CD4-positive, alpha-beta T cell treated with Interleukin-15 for 1 hour (primary cell): ENCODE measurements around the gene DHCR24.

Source experiments
- DNase-seq: peaks from one replicate; pipeline ENCODE4 v3.0.0-alpha.2; 2020

The DHCR24 gene

DNA sequence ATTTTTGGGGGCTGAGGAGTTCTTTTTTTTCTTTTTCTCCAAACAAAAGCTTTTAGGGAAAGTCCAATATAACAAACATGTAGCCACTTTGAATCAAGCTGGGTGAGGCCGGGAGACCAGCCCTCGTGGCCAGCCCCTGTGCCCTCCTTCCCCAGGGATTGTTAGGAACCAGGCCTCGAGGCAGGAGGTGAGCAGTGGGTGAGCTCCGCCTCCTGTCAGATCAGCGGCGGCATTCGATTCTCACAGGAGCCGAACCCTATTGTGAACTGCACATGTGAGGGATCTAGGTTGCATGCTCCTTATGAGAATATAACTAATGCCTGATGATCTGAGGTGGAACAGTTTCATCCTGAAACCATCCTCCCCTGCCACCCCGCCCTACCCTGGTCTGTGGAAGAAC is 44.0 kb downstream of the DHCR24 start:
- no peak for DNase-seq

DNA sequence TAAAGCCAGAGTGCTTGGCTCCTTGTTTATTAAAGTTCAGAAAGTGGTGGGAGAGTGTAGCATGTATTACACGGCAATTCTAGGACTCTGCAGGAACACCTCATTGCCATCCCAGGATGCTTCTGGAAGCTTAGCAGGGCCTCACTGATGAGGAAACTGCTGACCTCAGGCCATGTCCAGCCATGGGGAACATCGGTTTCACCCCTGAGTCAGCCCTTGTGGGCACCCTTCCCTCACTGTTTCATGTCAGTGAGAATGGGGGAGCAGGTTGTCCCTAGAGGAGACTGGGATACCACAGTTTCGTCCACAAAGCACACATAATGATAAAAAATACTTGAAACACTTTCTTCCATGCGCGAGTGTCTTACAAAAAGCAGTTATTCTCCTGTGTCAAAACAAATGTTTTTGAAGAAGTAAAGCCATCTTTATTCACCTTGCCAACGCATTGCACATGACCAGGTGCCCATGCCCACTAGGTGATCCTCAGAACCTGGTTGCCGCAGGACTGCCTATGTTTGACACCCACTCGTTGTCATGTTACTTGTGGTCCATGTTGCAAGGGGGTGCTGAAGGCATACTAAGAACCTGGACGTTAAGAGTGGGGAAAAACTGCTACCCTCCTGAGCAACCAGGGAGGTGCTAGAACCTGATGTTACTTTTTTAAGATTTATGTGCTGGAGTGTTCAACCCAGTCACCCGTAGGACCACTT is 44.6 kb downstream of the DHCR24 start:
- DNase-seq: no peak

DNA sequence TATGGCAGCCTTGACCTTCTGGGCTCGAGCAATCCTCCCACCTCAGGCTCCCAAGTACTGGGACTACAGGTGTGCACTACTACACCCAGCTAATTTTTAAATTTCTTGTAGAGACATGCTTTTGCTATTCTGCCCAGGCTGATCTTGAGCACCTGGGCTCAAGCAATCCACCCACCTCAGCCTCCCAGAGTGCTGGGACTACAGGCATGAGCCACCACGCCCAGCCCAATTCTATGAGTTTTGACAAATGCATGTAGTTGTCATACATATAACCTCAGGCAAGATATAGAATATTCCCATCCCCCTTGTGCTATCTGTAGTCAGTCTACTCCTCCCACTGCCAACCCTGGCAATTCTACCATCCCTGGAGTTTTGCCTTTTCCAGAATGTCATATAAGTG is 47.2 kb downstream of the DHCR24 start:
- DNase-seq: no peak

DNA sequence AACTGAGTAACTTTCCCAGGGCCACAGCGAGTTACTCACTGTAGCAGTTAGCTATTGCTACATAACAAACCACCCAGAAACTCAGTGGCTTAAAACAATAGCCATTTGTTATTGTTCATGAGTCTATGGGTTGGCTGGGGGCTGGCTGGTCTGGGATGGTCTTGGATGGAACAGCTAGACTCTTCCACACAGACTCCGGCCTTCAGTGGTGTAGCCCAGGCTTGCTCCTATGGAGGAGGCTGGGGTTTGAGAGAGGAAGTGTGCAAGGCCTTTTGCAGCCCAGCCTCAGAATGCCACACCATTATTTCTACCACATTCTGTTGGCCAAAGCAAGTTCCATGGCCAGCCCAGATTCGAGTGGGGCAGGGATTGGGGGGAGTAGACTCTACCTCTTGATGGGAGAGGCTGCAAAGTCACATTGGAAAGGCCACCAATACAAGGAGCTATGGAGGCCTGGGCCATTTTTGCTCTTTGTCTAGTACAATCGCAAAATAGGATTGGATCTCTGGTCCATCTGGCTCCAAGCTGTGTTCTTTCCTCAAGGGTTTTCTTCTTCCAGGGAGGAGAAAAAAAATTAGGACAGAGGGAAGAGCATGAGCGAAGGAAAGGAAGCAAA is 48.3 kb downstream of the DHCR24 start:
- DNase-seq: no peak

DNA sequence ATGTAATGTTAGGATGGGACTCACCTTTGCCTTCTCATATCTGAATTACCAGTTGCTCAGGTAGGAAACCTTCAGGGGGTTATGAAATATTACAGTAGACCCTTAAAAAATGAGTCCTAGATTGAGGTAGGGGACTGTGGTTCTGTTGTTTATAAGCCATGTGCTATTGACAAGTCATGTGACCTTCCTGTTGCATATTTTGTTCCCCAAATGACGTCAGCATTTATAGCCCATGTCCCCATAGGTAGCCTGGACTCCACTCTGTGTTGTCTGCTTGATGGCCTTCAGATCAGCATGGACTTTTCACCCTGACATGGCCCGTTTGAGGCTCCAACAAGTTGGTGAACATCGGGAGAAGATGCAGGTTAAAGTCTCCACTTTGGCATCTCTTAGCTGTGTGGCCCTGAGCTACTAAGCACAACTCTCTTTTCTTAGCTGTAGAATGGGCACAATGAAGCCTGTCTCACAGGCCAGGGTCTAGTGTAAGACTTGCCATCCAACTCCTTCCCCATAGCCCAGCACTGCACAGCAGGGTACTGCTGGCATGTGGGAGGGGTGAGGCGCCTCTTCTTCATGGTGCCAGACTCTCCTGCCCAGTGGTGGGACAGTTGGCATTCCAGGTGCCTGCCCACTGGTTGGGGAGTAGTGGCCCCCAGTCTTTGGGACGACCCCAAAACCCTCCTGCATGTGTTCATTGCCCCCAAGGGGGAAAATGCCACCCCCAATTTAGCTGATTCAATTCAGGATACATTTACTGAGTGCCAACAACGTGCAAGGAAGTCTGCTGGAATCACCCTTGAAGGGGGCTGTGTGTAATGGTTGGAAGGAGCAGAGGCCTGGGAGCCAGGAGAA is 49.8 kb downstream of the DHCR24 start:
- DNase-seq: no peak

DNA sequence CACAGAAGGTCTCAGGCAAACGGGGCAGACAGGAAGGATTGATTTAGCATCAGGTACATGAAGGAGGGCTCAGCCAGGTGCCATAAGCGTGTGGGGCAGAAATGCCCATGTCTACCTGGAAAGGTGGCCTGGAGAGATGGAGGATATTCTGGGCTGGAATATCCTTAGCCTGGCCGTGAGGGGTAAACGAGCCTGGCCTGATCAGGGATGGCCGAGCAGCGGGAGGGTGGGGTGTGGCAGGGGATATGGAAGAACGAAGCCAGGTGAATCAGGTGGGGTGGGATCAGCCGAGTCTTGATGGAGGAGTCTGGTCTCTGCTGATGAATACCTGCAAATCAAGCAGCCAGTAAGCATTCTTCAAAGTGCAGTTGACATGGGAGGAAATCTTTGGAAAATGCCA is 50.4 kb downstream of the DHCR24 start:
- DNase-seq: no peak

DNA sequence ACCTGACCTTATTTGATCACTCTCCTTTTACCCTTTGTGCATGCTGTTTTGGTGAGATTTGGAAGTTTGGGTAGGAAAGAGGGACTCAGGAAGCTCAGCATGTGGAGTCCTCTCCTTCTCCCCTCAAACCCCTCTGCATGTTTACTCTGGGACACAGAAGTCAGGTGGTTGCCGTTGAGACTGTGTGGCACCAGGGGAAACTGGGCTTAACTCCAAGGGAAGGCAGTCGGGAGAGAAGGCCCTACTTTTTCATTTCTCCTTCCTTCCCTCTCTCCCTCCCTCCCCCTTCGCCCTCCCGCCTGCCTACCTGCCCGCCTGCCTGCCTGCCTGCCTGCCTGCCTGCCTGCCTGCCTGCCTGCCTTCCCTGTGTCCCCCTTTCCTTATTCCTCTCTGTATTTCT is 51.0 kb downstream of the DHCR24 start:
- no peak for DNase-seq

DNA sequence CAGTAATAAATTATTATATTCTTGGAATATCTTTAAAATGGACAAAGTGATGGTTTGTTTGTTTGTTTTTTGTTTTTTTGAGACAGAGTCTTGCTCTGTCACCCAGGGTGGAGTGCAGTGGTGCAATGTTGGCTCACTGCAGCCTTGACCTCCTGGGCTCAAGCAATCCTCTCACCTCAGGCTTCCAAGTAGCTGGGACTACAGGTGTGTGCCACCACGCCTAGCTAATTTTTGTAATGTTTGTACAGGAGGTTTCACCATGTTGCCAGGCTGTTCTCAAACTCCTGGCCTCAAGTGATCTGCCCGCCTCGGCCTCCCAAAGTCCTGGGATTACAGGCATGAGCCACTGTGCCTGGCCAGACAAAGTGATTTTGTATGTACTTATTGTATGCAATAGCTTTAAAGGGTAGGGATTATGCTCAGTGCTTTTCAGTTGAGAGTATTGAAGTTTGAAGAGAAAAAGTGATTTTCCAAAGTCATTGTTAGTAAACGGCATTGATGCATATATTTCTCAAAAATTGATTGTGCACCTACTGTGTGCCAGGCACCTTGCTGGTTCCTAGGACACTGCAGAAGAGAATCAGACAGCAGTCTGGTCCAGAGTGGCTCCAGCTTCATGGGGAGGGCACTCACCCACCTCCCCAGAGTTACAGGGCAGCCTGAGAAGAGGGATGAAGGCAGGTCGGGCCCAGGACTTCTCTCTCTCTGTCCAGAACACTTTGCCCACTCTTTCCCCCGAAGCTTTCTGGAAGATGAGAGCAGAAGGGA is 51.7 kb downstream of the DHCR24 start:
- DNase-seq: no peak

DNA sequence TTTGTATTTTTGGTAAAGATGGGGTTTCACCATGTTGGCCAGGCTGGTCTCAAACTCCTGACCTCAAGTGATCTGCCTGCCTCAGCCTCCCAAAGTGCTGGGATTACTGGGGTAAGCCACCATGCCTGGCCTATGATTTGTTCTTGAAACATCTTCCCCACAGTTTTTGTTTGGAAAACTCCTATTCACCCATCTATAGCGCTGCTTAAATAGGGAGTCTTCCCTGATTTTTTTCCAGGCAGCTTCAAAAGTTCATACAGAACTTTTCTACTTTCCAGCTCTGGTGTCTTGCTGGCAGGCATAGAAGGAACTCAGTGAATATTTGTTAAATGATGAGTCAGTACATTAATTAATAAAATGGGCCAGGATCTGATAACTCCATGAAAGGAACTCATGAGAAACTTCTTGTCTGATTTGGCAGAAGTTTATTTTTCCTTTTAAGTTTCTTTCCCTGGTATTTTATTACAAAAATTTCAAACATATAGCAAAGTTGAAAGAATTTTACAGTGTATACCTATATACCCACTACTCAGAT is 52.9 kb downstream of the DHCR24 start:
- no peak for DNase-seq

DNA sequence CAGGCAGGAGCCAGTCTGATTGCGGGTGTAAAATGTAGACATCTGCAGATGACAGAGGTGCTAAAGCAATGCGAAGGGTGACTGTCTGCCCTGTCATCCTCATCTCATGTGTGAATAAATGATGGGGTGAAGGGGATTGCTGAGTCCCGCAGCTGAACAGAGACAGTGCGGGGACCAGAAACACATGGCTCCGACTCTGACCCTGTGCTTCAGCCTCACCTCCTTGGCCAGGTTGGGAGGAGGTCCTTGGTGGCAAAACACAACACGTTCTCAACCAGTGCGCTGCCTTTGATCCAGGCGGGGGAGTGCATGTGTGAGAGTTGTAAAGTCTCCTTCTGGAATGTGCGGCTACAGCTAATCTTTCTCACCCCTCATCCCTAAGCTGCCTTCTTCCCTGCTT is 53.9 kb downstream of the DHCR24 start:
- DNase-seq: no peak

DNA sequence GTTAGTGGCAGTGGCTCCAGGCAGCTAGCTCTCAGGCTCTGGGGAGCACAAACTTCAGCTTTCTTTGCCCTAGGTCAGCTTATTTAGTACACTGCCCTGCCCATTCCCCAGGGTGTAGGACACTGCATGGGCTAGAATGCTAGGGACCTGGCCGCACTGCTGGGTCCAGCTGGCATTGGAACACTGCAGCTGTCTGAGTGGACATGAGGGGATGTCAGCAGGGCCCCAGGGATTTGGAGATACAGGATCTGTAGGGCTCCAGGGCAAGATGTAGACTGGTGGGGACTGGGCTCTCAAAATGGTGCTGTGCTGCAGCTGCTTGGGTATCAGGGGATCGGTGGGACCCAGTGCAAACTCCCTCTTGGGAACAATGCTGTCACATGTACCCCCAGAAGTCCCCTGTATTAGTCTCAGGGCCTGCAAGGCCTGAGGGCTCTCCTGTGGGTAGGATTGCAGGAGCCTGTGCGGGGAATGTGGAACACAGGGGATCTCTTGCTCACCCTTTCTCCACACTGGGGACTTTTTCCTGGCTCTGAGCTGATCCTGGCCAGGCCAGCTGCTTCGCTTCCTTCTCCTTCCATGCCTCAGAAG is 60.7 kb downstream of the DHCR24 start:
- DNase-seq: no peak

DNA sequence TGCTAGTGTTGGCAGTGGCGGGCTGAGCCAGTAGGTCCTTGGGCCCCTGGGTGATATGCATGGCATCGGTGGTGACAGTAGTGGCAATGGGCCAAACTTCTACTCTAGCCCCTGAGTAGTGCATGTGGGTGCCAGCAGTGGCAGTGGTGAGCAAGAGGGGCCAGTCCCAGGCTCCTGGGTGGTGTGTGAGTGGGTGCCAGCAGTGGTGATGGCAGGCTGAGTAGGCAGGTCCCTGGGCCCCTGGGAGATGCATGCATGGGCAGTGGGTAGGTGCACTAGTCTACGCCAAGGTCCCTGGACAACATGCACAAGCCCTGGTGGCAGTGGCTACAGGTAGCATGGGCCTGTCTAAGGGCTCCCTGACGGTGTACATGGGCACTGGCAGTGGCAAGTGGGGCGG is 61.3 kb downstream of the DHCR24 start:
- no peak for DNase-seq

DNA sequence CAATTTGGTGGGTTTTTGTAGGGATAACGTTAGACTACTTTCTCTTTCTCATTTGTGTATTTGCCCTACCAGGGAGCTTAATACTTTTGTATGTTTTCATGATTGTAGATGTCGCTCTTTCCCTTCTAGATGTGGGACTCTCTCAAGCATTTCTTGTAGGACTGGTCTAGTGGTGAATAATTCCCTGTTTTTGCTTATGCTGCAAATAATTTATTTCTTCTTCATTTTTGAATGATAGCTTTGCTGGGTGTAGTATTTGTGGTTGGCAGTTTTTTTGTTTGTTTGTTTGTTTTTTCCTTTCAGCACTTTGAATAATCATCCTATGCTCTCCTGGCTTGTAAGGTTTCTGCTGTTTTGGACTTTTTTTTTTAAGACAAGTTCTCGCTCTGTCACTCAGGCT is 63.3 kb downstream of the DHCR24 start:
- DNase-seq: no peak

DNA sequence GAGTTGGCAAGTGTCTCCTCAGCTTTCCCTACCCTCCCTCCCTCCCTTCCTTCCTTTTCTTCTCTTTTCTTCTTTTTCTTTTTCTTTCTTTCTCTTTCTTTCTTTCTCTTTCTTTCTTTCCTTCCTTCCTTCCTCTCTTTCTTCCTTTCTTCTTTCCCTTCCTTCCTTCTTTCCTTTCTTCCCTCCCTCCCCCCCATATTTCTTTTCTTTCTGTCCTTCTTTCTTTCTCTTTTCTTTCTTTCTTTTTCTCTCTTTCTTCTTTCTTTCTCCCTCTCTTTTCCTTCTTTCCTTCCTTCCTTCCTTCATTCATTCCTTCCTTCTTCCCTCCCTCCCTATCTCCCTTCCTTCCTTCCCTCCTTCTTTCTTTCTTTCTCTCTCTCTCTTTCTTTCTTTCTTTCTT is 67.3 kb downstream of the DHCR24 start:
- no peak for DNase-seq

DNA sequence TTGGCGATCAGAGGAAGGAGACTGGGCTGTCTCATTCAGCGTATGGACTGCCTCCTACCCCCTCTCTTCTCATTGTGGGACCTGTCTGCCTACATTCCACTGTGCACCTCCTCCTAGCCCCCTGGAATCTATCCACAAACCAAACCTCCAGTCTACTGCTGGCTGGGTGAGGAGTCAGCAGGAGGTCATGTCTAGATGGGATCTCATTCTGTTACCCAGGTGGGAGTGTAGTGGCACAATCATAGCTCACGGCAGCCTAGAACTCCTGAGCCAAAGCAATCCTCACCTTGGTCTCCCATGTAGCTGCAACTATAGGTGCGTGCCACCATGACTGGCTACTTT is 67.8 kb downstream of the DHCR24 start:
- DNase-seq: no peak

DNA sequence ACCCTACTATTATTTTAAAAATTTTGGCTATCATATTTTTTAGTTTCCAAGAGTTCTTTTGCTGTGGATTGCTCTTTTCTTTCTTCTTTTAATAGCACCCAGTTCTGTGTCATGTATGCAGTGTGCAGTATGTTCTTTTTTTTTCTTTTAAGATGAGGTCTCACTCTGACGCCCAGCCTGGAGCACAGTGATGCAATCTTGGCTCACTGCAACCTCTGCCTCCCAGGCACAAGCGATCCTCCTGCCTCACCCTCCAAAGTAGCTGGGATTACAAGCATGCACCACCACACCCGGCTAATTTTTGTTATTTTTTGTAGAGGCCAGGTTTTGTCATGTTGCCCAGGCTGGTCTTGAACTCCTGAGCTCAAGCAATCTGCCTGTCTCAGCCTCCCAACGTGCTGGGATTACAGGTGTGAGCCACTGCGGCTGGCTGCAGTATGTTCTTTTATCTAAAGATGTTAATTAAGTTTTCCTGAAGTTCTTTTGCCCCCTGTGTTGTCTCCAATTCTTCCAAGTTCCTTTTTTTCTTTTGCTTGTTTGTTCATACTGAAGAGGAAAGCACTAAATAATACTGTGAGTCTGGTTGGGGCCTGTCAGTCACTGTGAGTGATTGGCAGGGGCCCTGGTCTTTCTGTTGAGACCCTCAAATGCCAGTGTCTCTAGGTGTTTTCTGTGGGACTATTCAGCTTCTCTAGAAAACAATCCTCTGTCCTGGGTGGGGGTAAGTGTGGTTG is 68.4 kb downstream of the DHCR24 start:
- DNase-seq: no peak

DNA sequence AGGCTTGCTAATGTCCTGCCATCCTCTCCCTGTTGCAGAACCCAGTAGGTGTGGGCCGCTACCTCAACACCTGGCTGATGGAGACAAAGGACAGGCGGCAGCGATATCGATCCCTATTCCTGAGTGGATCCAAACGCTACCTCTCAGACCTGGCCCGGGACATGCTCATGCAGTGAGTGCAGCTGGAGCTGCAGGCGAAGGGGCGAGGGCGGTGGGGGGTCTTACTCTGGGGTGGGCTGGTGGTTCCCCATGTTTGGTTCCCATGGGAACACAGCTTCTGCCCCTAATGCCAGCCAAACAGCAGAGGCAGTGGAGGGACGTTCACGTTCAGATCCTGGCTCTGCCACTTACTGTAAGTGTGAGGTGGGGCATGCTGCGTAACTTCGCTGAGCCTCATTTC is 70.0 kb downstream of the DHCR24 start:
- DNase-seq: no peak

DNA sequence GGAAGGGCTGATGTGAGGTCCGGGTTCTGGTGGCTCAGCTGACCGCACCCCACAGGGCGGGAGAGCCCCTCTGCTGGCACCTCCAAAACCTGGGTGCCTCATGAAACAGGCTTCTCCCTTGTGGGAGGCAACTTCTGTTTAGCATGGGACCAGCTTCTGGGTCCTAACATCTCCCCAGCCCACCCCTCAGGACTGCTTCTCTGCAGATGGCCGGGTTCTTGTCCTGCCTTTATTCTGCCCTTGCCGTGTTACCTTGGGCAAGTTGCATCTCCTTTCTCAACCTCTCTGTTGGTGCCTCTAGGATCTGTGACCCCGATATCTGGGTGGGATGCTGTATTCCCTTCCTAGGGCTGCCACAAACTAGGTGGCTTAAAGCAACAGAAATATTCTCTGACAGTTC is 70.9 kb downstream of the DHCR24 start:
- no peak for DNase-seq

DNA sequence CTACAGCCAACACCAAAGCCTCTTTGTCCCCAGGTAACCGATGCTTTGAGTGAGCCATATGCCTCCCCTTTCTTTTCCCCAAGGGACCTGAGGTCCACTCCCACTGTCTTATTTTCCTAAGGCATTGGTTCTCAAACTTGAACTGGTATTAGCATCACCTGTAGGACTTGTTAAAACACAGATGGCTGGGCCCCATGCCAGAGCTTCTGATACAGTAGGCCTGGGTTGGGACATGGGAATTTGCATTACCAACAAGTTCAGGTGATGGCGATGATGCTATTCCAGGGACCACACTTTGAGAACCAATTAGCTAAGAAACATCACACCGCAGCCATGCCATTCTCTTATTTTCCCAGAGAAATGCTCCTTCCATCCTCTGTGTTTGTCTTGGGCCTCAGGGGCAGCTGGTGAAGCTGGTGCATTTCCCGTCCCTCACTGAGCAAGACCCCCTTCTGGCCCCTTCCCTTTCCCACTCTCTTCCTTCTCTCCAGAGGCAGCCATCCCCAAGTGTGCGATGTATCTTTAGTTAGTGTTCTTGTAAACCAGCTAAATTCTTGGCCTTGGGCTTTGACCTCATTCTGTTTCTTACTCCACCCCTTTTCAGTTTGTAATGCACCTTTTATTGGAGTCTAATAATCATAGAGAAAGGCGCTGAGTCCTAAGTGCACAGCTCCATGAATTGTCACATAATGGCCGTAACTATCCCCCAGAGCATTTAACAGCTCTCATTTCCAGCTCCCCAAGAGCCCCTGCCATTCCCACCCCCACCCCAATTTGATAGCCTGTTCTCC is 71.7 kb downstream of the DHCR24 start:
- DNase-seq: no peak

DNA sequence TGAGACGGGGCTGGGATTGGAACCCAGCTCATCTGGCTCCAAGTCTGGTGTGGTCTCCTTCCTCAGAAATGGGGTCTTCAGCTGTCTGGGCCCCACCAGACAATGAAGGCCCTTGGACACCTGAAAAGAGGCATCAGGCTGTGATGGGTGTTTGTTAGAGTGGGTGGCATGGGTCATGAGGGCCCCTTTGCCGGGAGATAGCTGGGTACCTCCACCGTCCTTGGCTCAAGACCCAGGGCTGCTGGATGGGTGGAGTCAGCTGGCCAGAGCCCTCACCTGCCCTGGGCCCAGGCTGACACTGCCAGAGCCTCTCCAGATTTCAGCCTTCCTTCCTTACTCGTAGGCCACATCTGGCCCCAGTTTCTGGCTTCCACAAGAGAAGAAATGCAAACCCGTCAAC is 72.4 kb downstream of the DHCR24 start:
- no peak for DNase-seq

DNA sequence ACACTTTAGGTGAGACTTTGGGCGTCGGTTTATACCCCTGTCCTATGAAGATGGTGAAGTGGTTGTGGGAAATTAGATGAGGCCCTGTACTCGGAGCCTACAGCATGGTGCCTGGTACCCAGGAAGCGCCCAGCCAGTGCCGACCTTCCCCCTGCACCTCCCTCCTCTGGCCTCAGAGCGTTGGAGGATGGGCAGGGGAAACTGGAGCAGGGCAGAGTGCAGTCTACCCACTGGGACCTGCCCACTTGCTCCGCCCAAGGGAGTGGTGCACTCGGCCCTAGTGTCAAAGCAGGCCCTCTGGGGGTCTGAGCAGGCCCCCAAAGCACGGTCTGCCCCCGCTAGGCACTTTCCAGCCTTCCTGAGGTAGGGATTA is 72.9 kb downstream of the DHCR24 start:
- no peak for DNase-seq
